MM.1S (cell line): Measurements from ENCODE around the gene TPD52L2.

Source experiments
- DNase-seq: peaks from one replicate; pipeline ENCODE4 v3.0.0-alpha.2; 2015
- H2AFZ ChIP-seq: fragments of 300-600 bp; sonication (generic); 2 replicates; pipeline ENCODE4 v1.6.0; 2016; ENCODE audit warnings: antibody characterized with exemption, low read length
- H3F3A ChIP-seq: fragments of 300-600 bp; sonication (generic); 2 replicates; pipeline ENCODE4 v1.6.1; 2016; ENCODE audit warnings: mild to moderate bottlenecking, antibody characterized with exemption, low read length, moderate library complexity, mixed read lengths; ENCODE audit not compliant: insufficient read depth
- H3K27ac ChIP-seq: fragments of 300-600 bp; sonication (generic); 2 replicates; pipeline ENCODE4 v1.5.1; 2016; ENCODE audit warnings: mild to moderate bottlenecking, low read length
- H3K27me3 ChIP-seq: fragments of 300-600 bp; sonication (generic); replicated peaks from 2 replicates; pipeline ENCODE4 v1.6.0; 2016; ENCODE audit warnings: low read length; ENCODE audit not compliant: insufficient read depth
- H3K36me3 ChIP-seq: fragments of 300-600 bp; sonication (generic); replicated peaks from 2 replicates; pipeline ENCODE4 v1.6.1; 2016; ENCODE audit warnings: mild to moderate bottlenecking, low read length, mixed read lengths; ENCODE audit not compliant: insufficient read depth
- H3K4me1 ChIP-seq: fragments of 300-600 bp; sonication (generic); 2 replicates; pipeline ENCODE4 v1.6.1; 2016; ENCODE audit warnings: low read length, mixed read lengths
- H3K4me2 ChIP-seq: fragments of 300-600 bp; sonication (generic); 2 replicates; pipeline ENCODE4 v1.6.0; 2016; ENCODE audit warnings: low read depth, low read length
- H3K4me3 ChIP-seq: fragments of 300-600 bp; sonication (generic); 2 replicates; pipeline ENCODE4 v1.5.1; 2016; ENCODE audit warnings: low read length, mixed read lengths
- H3K79me2 ChIP-seq: fragments of 300-600 bp; sonication (generic); 2 replicates; pipeline ENCODE4 v1.6.1; 2016; ENCODE audit warnings: mixed run types, low read length, mixed read lengths
- H3K9ac ChIP-seq: fragments of 300-600 bp; sonication (generic); 2 replicates; pipeline ENCODE4 v1.6.1; 2016; ENCODE audit warnings: low read length, mixed read lengths
- H3K9me2 ChIP-seq: fragments of 300-600 bp; sonication (generic); replicated peaks from 2 replicates; pipeline ENCODE4 v1.6.1; 2016; ENCODE audit warnings: mild to moderate bottlenecking, low read length, mixed read lengths; ENCODE audit not compliant: insufficient read depth
- H3K9me3 ChIP-seq: fragments of 300-600 bp; sonication (generic); replicated peaks from 2 replicates; pipeline ENCODE4 v1.6.1; 2016; ENCODE audit warnings: mild to moderate bottlenecking, low read length, mixed read lengths; ENCODE audit not compliant: insufficient read depth
- H4K20me1 ChIP-seq: fragments of 300-600 bp; sonication (generic); 2 replicates; pipeline ENCODE4 v1.6.1; 2016; ENCODE audit warnings: mild to moderate bottlenecking, low read length, moderate library complexity, mixed read lengths; ENCODE audit not compliant: insufficient read depth
- EZH2 ChIP-seq: fragments of 300-600 bp; sonication (generic); optimal IDR thresholded peaks from 2 replicates; pipeline ENCODE3; 2017; ENCODE audit warnings: low read depth, mild to moderate bottlenecking, antibody characterized with exemption, low read length, mixed read lengths
- EZH2phosphoT487 ChIP-seq: fragments of 300-600 bp; sonication (generic); IDR thresholded peaks from 2 replicates; pipeline ENCODE4 v1.6.1; 2018; ENCODE audit warnings: antibody characterized with exemption, low read length
- TF ChIP-seq, protein P1 (sequence below): fragments of 300-600 bp; sonication (generic); IDR thresholded peaks from 2 replicates; pipeline ENCODE4 v1.5.1; 2016; ENCODE audit warnings: antibody characterized with exemption, low read length, mixed read lengths

Gene TPD52L2

DNA sequence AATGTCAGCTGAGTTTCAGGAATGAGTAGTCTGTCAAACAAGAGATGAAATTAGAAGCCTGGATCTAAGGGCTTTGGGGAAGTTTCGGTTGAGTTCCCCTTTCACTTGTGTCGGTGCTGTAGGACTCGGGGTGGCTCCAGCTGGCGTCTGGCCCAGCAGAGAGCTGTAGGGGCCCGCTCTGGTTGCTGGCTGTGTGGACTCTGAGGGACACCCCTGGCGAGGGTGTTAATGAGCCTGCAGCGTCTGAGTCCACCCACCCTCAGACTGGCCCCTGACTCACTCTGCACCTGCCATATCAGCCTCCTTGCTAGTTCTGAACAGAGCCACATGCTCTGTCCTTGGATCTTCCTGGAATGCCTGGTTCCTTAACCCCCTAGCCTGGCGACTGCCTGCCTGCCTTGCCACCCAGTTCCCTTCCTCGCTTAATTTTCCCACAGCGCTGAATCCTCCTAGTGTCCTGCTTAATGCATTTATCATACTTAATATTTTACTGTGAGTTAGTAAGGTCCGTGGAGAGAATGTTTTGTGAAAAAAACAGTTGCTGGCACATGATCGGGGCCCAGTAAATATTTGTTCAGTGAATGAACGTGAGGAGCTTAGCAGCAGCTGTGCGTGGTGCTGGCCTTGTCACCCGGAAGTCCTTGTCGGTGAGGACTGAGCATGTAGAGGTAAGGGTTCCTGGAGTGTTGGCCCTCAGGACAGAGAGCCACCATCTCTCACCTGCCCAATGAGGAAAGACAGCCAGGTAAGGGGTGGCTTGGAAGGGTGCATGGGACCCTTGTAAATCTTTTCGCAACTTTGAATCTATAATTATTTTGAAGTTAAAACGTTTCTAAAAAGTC is 31.4 kb downstream of the TPD52L2 start:
- TF ChIP-seq EZH2: no peak
- TF ChIP-seq, protein P1, sequence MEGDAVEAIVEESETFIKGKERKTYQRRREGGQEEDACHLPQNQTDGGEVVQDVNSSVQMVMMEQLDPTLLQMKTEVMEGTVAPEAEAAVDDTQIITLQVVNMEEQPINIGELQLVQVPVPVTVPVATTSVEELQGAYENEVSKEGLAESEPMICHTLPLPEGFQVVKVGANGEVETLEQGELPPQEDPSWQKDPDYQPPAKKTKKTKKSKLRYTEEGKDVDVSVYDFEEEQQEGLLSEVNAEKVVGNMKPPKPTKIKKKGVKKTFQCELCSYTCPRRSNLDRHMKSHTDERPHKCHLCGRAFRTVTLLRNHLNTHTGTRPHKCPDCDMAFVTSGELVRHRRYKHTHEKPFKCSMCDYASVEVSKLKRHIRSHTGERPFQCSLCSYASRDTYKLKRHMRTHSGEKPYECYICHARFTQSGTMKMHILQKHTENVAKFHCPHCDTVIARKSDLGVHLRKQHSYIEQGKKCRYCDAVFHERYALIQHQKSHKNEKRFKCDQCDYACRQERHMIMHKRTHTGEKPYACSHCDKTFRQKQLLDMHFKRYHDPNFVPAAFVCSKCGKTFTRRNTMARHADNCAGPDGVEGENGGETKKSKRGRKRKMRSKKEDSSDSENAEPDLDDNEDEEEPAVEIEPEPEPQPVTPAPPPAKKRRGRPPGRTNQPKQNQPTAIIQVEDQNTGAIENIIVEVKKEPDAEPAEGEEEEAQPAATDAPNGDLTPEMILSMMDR: no peak
- no peak for TF ChIP-seq EZH2phosphoT487
- Histone ChIP-seq H3K4me2 (peak overlapping the region; percentile 99), H3K9me3 (no peaks in the 10 kb centered on the region), H3K27me3 (no peaks in the 10 kb centered on the region), H3K27ac (peak overlapping the region; percentile 73; the same call in 1 of the 2 replicates), H3K36me3 (no peaks in the 10 kb centered on the region), H3K4me1 (peaks cover 7% of the 10 kb centered on the region), H3K4me3 (peak overlapping the region; percentile 76), H3K79me2 (peaks cover 55% of the 10 kb centered on the region), H4K20me1 (peaks cover 11% of the 10 kb centered on the region), H2AFZ (no peak overlapping the region), H3F3A (peaks cover 18% of the 10 kb centered on the region), H3K9ac (peak overlapping the region; percentile 70; the same call in 1 of the 2 replicates), H3K9me2 (no peaks in the 10 kb centered on the region)
- peak; percentile 64 for DNase-seq

DNA sequence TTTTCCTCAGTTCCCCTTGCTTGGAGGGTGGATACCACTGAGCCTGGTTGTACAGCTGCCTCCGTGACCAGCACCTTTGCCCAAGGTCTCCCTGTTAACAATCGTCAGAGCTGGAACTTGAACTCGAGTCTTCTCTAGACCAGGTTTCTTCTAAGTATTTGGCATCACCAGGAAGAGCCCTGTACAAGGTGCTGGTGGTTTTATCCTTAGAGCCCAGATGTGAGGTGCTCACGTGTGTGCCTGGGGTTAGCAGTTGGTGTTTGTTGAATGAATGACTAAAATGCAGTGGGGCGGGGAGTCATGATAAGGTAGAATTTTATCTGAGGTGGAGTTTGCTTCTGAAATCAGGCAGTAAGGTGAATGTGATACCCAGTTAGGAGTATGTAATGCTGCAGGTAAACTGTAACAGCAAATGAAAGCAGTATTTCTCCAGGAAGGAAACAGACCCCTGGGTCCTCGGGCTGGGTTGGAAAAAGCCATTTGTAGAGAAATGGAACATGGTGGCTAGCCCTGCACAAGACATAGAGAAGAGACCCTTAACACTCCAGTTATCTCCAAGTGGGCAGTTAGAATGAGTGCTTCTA is 33.0 kb downstream of the TPD52L2 start:
- H3K9ac ChIP-seq: no peak overlapping the region
- no peaks in the 10 kb centered on the region for H3K9me3 ChIP-seq
- H3K4me3 ChIP-seq: no peak overlapping the region
- peaks cover 18% of the 10 kb centered on the region for H3F3A ChIP-seq
- no peaks in the 10 kb centered on the region for H3K27me3 ChIP-seq
- H3K9me2 ChIP-seq: no peaks in the 10 kb centered on the region
- H3K36me3 ChIP-seq: no peaks in the 10 kb centered on the region
- H4K20me1 ChIP-seq: peaks cover 11% of the 10 kb centered on the region
- no peak for DNase-seq
- H3K79me2 ChIP-seq: peaks cover 63% of the 10 kb centered on the region
- TF ChIP-seq EZH2phosphoT487 (no peak), EZH2 (no peak)
- TF ChIP-seq, protein P1: no peak
- no peak overlapping the region for H3K27ac ChIP-seq
- no peak overlapping the region for H2AFZ ChIP-seq
- no peak overlapping the region for H3K4me2 ChIP-seq
- H3K4me1 ChIP-seq: peaks cover 7% of the 10 kb centered on the region

DNA sequence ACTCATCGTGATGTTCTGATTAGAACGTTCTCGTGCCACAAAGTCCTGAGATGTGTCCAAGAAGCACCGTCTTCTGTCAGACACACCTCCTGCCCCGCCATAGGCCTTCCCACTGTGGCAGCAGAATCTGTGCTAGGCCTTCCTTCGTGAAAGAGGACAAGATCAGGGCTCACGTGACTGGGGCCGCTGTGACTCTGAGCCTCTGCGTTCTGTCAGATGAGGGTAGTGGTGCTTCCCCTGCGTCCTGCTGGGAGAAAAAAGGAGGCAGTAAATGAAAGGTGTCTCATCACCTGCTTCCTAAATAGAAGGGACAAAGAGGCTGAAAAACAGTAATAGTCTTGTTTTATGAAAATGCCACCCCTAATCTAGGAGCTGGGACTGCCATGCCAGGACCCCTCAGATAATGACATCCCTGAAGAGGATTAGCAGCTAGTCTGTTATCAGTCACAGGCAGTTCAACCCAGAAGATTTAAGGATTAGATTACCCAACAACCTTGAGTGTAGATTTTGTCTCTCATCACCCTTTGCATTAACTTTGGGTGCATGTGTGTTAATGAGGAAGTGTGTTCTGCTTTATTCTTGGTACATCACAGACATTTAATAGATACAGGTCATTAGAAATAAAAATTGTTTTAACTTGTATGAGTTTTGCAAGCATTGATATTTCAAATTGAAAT is 34.0 kb downstream of the TPD52L2 start:
- H3K9ac ChIP-seq: no peak overlapping the region
- peaks cover 9% of the 10 kb centered on the region for H3F3A ChIP-seq
- H3K9me2 ChIP-seq: no peaks in the 10 kb centered on the region
- H2AFZ ChIP-seq: no peak overlapping the region
- no peaks in the 10 kb centered on the region for H3K36me3 ChIP-seq
- peaks cover 11% of the 10 kb centered on the region for H4K20me1 ChIP-seq
- H3K9me3 ChIP-seq: no peaks in the 10 kb centered on the region
- no peaks in the 10 kb centered on the region for H3K27me3 ChIP-seq
- H3K4me3 ChIP-seq: no peak overlapping the region
- H3K79me2 ChIP-seq: peaks cover 73% of the 10 kb centered on the region
- no peak overlapping the region for H3K4me2 ChIP-seq
- H3K4me1 ChIP-seq: peaks cover 7% of the 10 kb centered on the region
- TF ChIP-seq EZH2 (no peak), EZH2phosphoT487 (no peak)
- TF ChIP-seq, protein P1: no peak
- no peak for DNase-seq
- H3K27ac ChIP-seq: no peak overlapping the region
